K562 (cell line): ENCODE measurements around the gene ATAD3C. TPM values are rescaled to one million over a fixed set of nuclear protein-coding genes. Genes with fewer than 3 reads are reported as not detected.

Source experiments
- ARID3A ChIP-seq: IDR thresholded peaks from 2 replicates; pipeline ENCODE4 v1.6.1; 2012; ENCODE audit warnings: low read depth, low read length, improper control_type of control experiment, borderline replicate concordance
- ATF1 ChIP-seq, 2 experiments: fragments of 450-650 bp in 1 of 2; IDR thresholded peaks; 2 replicates each; pipeline ENCODE4 v1.6.1; 2016; ENCODE audit warnings: missing compliant biosample characterization in 1 of 2, missing genetic modification characterization in 1 of 2
- CAMTA2 ChIP-seq: fragments of 250-450 bp; sonication (Bioruptor Pico); conservative IDR thresholded peaks from 2 replicates; pipeline ENCODE4 v1.5.1; 2022
- CCNT2 ChIP-seq: IDR thresholded peaks from 2 replicates; pipeline ENCODE4 v1.6.1; 2011; ENCODE audit warnings: borderline replicate concordance, low read depth, mild to moderate bottlenecking, moderate library complexity, mixed read lengths, low read length; ENCODE audit not compliant: insufficient read length; ENCODE audit errors: extremely low read depth
- DMBX1 ChIP-seq: fragments of 250-450 bp; sonication (Bioruptor Pico); IDR thresholded peaks from 2 replicates; pipeline ENCODE4 v1.8.0; 2022; ENCODE audit warnings: inconsistent platforms, mild to moderate bottlenecking, moderate library complexity, borderline replicate concordance
- HIVEP1 ChIP-seq: fragments of 250-450 bp; sonication (Bioruptor Pico); IDR thresholded peaks from 2 replicates; pipeline ENCODE4 v1.4.0; 2020; ENCODE audit warnings: mild to moderate bottlenecking
- LCOR ChIP-seq: sonication (generic); formaldehyde crosslinking; IDR thresholded peaks from 2 replicates; pipeline ENCODE4 v1.8.0; 2022; ENCODE audit warnings: mild to moderate bottlenecking, missing genetic modification reagents
- MAFG ChIP-seq: fragments of 450-650 bp; conservative IDR thresholded peaks from 2 replicates; pipeline ENCODE4 v1.6.1; 2016; ENCODE audit warnings: missing genetic modification characterization, missing compliant biosample characterization
- MEF2A ChIP-seq: IDR thresholded peaks from 2 replicates; pipeline ENCODE4 v1.6.1; 2011; ENCODE audit warnings: low read depth, mild to moderate bottlenecking, low read length, moderate library complexity; ENCODE audit not compliant: control insufficient read depth
- NONO ChIP-seq, 2 experiments: fragments of 200-400 bp in 1 of 2; fragments of 450-650 bp in 1 of 2; formaldehyde crosslinking in 1 of 2; IDR thresholded peaks; 2 replicates each; pipeline ENCODE4 v1.6.1; 2017; ENCODE audit warnings: low read depth in 2 of 2, mild to moderate bottlenecking in 2 of 2, moderate library complexity in 2 of 2, low read length in 1 of 2
- PML ChIP-seq: IDR thresholded peaks from 2 replicates; pipeline ENCODE4 v1.6.1; 2012; ENCODE audit warnings: low read length, inconsistent platforms
- PRPF4 ChIP-seq: fragments of 200-400 bp; formaldehyde crosslinking; IDR thresholded peaks from one replicate; pipeline ENCODE4 v1.6.1; 2017; ENCODE audit warnings: low read length, low read depth, mild to moderate bottlenecking; ENCODE audit not compliant: insufficient read depth, poor library complexity, severe bottlenecking
- RAD21 ChIP-seq, 2 experiments: fragments of 250-450 bp in 1 of 2; fragments of 450-650 bp in 1 of 2; sonication (Bioruptor Pico) in 1 of 2; formaldehyde crosslinking in 1 of 2; IDR thresholded peaks in 1 of 2; conservative IDR thresholded peaks in 1 of 2; 2 replicates each; pipeline versions ENCODE4 v1.4.0 to v1.8.0; 2020 to 2022; ENCODE audit warnings: mild to moderate bottlenecking in 2 of 2, moderate library complexity in 1 of 2
- SREBF2 ChIP-seq: sonication (generic); formaldehyde crosslinking; IDR thresholded peaks from 2 replicates; pipeline ENCODE4 v1.4.0; 2020; ENCODE audit warnings: mild to moderate bottlenecking, missing genetic modification reagents
- TCFL5 ChIP-seq: fragments of 250-450 bp; sonication (Bioruptor Pico); conservative IDR thresholded peaks from 2 replicates; pipeline ENCODE4 v1.6.1; 2021; ENCODE audit warnings: mild to moderate bottlenecking, moderate library complexity, matching md5 sums
- THRB ChIP-seq: fragments of 450-650 bp; formaldehyde crosslinking; conservative IDR thresholded peaks from 2 replicates; pipeline ENCODE4 v1.4.0; 2022; ENCODE audit warnings: mild to moderate bottlenecking, missing genetic modification characterization
- ZNF764 ChIP-seq: fragments of 250-450 bp; sonication (Bioruptor Pico); IDR thresholded peaks from 2 replicates; pipeline ENCODE4 v1.4.0; 2020; ENCODE audit warnings: low read depth, mild to moderate bottlenecking, moderate library complexity
- ZSCAN29 ChIP-seq: fragments of 450-650 bp; IDR thresholded peaks from 2 replicates; pipeline ENCODE4 v1.6.1; 2017
- polyA plus RNA-seq, 8 experiments: library from polyadenylated mRNA; depleted of rRNA in 4 of 8; stranded (reverse) in 5 of 8; unstranded in 3 of 8; fragments of >200 nt; fragmentation: Nextera tagmentation in 2 of 8; fragmentation: Illumina TruSeq in 1 of 8; extraction: Ambion mirVana in 2 of 8; extraction: Trizol in 1 of 8; gene quantifications; 2 replicates each; pipeline versions ENCODE4 v1.2.1 to v1.2.3, GENCODE V29; 2011 to 2014; ENCODE audit warnings: inconsistent platforms in 1 of 8, missing spikeins in 1 of 8
- total RNA-seq, 7 experiments: library from RNA; depleted of rRNA in 6 of 7; stranded (reverse); fragments of >200 nt in 6 of 7; fragmentation: Illumina TruSeq in 2 of 7; extraction: Trizol in 2 of 7; gene quantifications; 2 replicates each; pipeline versions ENCODE4 v1.2.1 to v1.2.3, GENCODE V29; 2011 to 2021; ENCODE audit warnings: low replicate concordance in 1 of 7
- TF ChIP-seq, protein P1 (sequence below): fragments of 200-400 bp; formaldehyde crosslinking; IDR thresholded peaks from 2 replicates; pipeline ENCODE4 v1.6.1; 2017; ENCODE audit warnings: mild to moderate bottlenecking, low read depth, low read length, moderate library complexity
- TF ChIP-seq, protein P2 (sequence below): fragments of 250-450 bp; sonication (Bioruptor Pico); IDR thresholded peaks from 2 replicates; pipeline ENCODE4 v1.5.0; 2021

ATAD3C gene
- total and polyA plus RNA-seq, 9 of the 15 experiments (the other 6 are each of a cell fraction or from before 2014, with no cell fraction given) = 0.03 to 0.18 TPM; not detected in 7

- TF ChIP-seq, protein P1, sequence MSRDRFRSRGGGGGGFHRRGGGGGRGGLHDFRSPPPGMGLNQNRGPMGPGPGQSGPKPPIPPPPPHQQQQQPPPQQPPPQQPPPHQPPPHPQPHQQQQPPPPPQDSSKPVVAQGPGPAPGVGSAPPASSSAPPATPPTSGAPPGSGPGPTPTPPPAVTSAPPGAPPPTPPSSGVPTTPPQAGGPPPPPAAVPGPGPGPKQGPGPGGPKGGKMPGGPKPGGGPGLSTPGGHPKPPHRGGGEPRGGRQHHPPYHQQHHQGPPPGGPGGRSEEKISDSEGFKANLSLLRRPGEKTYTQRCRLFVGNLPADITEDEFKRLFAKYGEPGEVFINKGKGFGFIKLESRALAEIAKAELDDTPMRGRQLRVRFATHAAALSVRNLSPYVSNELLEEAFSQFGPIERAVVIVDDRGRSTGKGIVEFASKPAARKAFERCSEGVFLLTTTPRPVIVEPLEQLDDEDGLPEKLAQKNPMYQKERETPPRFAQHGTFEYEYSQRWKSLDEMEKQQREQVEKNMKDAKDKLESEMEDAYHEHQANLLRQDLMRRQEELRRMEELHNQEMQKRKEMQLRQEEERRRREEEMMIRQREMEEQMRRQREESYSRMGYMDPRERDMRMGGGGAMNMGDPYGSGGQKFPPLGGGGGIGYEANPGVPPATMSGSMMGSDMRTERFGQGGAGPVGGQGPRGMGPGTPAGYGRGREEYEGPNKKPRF = no peak
- TF ChIP-seq ATF1 (CRISPR knock-in tag; IDR thresholded peaks at IDR 0.05) (no peak), ATF1 (tag; IDR thresholded peaks at IDR 0.05) (no peak; the same call in 1 of the 2 replicates), CAMTA2 (CRISPR knock-in tag) (no peak), DMBX1 (CRISPR knock-in tag) (no peak), MEF2A (no peak), ARID3A (no peak), PML (no peak; the same call in 1 of the 2 replicates), PRPF4 (no peak), THRB (0 out of 2 replicates have a peak, but pooled peaks have one; percentile 1), ZNF764 (peak; percentile 90), ZSCAN29 (no peak), SREBF2 (CRISPR knock-in tag) (no peak), MAFG (tag) (no peak), HIVEP1 (CRISPR knock-in tag) (no peak), CCNT2 (no peak), RAD21 (CRISPR knock-in tag; conservative IDR thresholded peaks at IDR 0.05 in 1 of 2, IDR thresholded peaks at IDR 0.05 in 1 of 2) (peak; percentile 29 to 53; a peak in 3 of 4 replicates), NONO (IDR thresholded peaks at IDR 0.05; ENCODE audit: low read depth in 2 of 2, low read length in 1 of 2) (no peak), LCOR (CRISPR knock-in tag) (no peak), TCFL5 (CRISPR knock-in tag) (no peak)
- TF ChIP-seq, protein P2, sequence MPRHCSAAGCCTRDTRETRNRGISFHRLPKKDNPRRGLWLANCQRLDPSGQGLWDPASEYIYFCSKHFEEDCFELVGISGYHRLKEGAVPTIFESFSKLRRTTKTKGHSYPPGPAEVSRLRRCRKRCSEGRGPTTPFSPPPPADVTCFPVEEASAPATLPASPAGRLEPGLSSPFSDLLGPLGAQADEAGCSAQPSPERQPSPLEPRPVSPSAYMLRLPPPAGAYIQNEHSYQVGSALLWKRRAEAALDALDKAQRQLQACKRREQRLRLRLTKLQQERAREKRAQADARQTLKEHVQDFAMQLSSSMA (CRISPR knock-in tag) = no peak
These were observed 47.2 kb upstream of the ATAD3C start (continued) for GRCh38 chr1:1402072-1402900.
